ENCODE results near the gene RBBP6. TPM values are rescaled to one million over a fixed set of nuclear protein-coding genes. Genes with fewer than 3 reads are reported as not detected.

RBBP6 gene
- total RNA-seq, 1 donor from 2014 or later: 42.1 TPM

DNA sequence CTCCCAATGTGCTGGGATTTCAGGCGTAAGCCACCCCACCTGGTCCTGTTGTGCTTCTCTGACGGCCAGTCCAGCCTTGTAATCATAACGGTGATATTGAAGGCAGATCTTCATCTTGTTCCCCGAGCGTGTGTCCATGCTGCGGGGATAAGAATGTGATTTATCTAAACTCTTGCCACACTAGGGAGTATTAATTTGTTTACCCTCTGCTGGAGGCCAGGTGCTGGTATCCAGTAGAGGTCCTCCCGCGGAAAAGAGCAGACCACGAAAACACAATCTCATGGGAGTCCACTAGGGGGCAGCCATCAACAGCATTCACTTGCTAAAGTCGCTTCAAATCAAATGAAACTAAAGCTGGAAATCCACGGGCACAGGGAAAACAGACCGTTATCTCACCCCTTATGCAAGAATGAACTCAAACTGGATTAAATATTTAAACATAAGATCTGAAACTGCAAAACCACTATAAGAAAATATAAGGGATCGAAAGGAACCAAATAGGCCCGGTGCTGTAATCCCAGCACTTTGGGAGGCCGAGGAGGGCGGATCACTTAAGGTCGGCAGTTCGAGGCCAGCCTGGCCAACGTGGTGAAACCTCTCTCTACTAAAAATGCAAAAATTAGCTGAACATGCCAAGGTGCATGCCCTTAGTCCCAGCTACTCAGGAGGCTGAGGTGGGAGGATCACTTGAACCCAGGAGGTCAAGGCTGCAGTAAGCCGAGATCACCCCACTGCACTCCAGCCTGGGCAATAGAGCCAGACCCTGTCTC is 22.3 kb upstream of the RBBP6 start:
- Histone ChIP-seq H3K27ac (no peak overlapping the region), H3K27me3 (ENCODE audit: low read depth) (no peaks in the 10 kb centered on the region), H3K9me3 (no peaks in the 10 kb centered on the region), H3K4me1 (peaks cover 3% of the 10 kb centered on the region), H3K36me3 (no peaks in the 10 kb centered on the region), H3K4me3 (no peak overlapping the region)
- peak; percentile 90 to 91 for ATAC-seq
- intact Hi-C loops (cut with DNase I): no loop called here
- TF ChIP-seq, protein P1, sequence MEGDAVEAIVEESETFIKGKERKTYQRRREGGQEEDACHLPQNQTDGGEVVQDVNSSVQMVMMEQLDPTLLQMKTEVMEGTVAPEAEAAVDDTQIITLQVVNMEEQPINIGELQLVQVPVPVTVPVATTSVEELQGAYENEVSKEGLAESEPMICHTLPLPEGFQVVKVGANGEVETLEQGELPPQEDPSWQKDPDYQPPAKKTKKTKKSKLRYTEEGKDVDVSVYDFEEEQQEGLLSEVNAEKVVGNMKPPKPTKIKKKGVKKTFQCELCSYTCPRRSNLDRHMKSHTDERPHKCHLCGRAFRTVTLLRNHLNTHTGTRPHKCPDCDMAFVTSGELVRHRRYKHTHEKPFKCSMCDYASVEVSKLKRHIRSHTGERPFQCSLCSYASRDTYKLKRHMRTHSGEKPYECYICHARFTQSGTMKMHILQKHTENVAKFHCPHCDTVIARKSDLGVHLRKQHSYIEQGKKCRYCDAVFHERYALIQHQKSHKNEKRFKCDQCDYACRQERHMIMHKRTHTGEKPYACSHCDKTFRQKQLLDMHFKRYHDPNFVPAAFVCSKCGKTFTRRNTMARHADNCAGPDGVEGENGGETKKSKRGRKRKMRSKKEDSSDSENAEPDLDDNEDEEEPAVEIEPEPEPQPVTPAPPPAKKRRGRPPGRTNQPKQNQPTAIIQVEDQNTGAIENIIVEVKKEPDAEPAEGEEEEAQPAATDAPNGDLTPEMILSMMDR (IDR thresholded peaks at IDR 0.05): peak; percentile 87
- DNase-seq: peak; percentile 71

DNA sequence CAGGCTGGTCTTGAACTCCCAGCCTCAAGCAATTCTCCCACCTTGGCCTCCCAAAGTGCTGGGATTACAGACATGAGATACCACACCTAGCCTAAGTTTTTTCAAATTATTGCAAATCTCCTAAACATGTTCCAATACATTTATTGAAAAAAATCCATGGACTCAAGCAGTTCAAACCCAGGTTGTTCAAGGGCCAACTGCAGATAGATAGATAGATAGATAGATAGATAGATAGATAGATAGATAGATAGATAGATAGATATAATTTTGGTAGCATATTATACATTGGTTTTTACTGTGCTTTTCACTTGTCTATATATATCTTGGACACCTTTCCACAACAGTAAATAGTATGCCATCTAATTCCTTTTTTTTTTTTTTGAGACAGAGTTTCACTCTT is 20.9 kb upstream of the RBBP6 start:
- H3K27ac ChIP-seq: no peak overlapping the region
- ATAC-seq (no peak), DNase-seq (no peak)
- no peak overlapping the region for H3K4me3 ChIP-seq
- no peaks in the 10 kb centered on the region for H3K27me3 ChIP-seq (ENCODE audit: low read depth)
- no peaks in the 10 kb centered on the region for H3K36me3 ChIP-seq
- H3K9me3 ChIP-seq: no peaks in the 10 kb centered on the region
- intact Hi-C loops (cut with DNase I): no loop called here
- TF ChIP-seq, protein P1 (IDR thresholded peaks at IDR 0.05): no peak
- peaks cover 3% of the 10 kb centered on the region for H3K4me1 ChIP-seq

DNA sequence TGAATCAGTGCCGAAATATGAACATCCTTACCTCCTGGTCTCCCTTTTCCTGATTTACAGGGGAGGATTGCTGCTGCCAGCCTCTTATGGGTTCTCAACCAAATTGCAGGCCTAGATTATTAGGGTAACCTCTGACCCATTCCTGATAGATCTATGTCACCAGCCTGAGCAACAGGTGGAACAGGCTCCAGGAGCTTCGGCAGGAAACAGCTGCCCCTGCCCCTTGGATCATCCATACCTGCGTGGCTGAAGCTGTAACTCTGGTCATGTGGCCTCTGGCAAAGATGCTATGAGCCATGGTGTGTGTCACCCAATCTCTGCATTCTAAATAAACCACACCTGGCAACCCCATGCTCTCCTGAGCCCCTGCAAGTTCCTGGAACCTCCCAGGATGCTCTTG is 18.4 kb upstream of the RBBP6 start:
- intact Hi-C loops (cut with DNase I): no loop called here
- H3K4me3 ChIP-seq: no peak overlapping the region
- TF ChIP-seq, protein P1 (IDR thresholded peaks at IDR 0.05): no peak
- H3K9me3 ChIP-seq: no peaks in the 10 kb centered on the region
- H3K4me1 ChIP-seq: peaks cover 8% of the 10 kb centered on the region
- no peak for ATAC-seq
- H3K27ac ChIP-seq: no peak overlapping the region
- DNase-seq: no peak
- H3K27me3 ChIP-seq (ENCODE audit: low read depth): no peaks in the 10 kb centered on the region
- no peaks in the 10 kb centered on the region for H3K36me3 ChIP-seq

DNA sequence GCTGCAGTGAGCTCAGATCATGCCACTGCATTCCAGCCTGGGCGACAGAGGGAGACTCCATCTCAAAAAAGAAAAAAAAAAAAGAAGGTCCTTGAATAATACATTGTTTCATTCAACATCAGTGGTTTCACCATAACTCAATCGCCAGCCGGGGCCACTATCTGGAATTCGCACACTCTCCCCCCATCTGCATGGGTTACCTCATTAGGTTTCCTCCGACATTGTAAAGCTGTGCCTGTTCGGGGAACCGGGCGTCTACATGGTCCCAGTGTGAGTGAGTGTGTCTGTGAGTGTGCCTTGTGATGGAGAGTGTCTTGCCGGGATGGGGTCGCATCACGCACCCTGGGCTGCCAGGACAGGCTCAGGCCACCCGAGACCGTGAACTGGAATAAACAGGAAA is 16.6 kb upstream of the RBBP6 start:
- no peak for ATAC-seq
- DNase-seq: no peak
- Histone ChIP-seq H3K9me3 (no peaks in the 10 kb centered on the region), H3K27ac (no peak overlapping the region), H3K36me3 (no peaks in the 10 kb centered on the region), H3K4me1 (peaks cover 7% of the 10 kb centered on the region), H3K27me3 (ENCODE audit: low read depth) (no peaks in the 10 kb centered on the region), H3K4me3 (no peak overlapping the region)
- TF ChIP-seq, protein P1 (IDR thresholded peaks at IDR 0.05): no peak
- intact Hi-C loops (cut with DNase I): no loop called here

DNA sequence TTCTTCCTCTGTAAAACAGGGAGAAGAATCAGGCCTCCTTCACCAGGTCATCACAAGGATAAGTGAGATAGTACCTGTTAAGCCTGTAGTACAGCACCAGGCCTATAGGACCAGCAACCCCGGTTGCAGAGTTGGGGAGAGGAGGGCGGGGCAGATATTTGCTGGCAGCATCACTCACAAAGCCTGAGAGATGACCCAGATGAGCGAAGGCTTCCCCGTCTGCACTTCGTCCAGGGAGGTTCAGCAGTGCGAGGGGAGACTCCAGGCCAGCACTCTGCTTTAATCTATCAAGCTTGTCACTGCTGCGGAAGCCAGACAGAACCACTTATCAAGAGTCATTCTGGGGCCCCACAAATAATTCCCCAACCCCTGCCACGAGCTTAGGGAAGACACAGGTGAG is 15.8 kb upstream of the RBBP6 start:
- Histone ChIP-seq H3K27ac (no peak overlapping the region), H3K4me1 (peaks cover 7% of the 10 kb centered on the region), H3K27me3 (ENCODE audit: low read depth) (no peaks in the 10 kb centered on the region), H3K4me3 (no peak overlapping the region), H3K9me3 (no peaks in the 10 kb centered on the region), H3K36me3 (no peaks in the 10 kb centered on the region)
- no peak for DNase-seq
- intact Hi-C loops (cut with DNase I): no loop called here
- ATAC-seq: no peak
- TF ChIP-seq, protein P1 (IDR thresholded peaks at IDR 0.05): no peak
